GM20000 (cell line): ENCODE results near the gene TLE6.

ENCODE experiments used
- DNase-seq: peaks from one replicate; pipeline ENCODE4 v3.0.0; 2012; ENCODE audit warnings: low spot score
- CTCF ChIP-seq: IDR thresholded peaks from 2 replicates; pipeline ENCODE4 v1.5.1; 2012; ENCODE audit warnings: mild to moderate bottlenecking, control low read depth; ENCODE audit errors: extremely low read depth, missing control alignments

Gene TLE6

GRCh38 chr19:3039125-3039524, 61.8 kb downstream of the TLE6 start:
- TF ChIP-seq CTCF: no peak

GRCh38 chr19:3039641-3040077, 62.3 kb downstream of the TLE6 start:
- no peak for TF ChIP-seq CTCF
- DNase-seq: no peak

More at GRCh38 chr19:3039125-3039524, 61.8 kb downstream of the TLE6 start:
- no peak for DNase-seq

- DNase-seq: no peak
- TF ChIP-seq CTCF: no peak
Observed at GRCh38 chr19:3041327-3041726, 64.0 kb downstream of the TLE6 start.

GRCh38 chr19:3041761-3042620, 64.6 kb downstream of the TLE6 start:
- no peak for TF ChIP-seq CTCF
- DNase-seq: no peak

GRCh38 chr19:3042621-3043267, 65.4 kb downstream of the TLE6 start:
- no peak for DNase-seq
- TF ChIP-seq CTCF: no peak
